K562 (cell line): ENCODE data around the gene ZNF598. TPM values are rescaled to one million over a fixed set of nuclear protein-coding genes. Genes with fewer than 3 reads are reported as not detected.

Experiments used
- BHLHE40 ChIP-seq: IDR thresholded peaks from 2 replicates; pipeline ENCODE4 v1.6.1; 2011; ENCODE audit warnings: low read length, improper control_type of control experiment
- CXXC5 ChIP-seq: fragments of 250-450 bp; sonication (Bioruptor Pico); IDR thresholded peaks from 2 replicates; pipeline ENCODE4 v1.8.0; 2022; ENCODE audit warnings: inconsistent platforms, mild to moderate bottlenecking, moderate library complexity
- DIDO1 ChIP-seq: fragments of 450-650 bp; IDR thresholded peaks from 2 replicates; pipeline ENCODE4 v1.6.1; 2016; ENCODE audit warnings: low read depth, missing biosample characterization, missing genetic modification characterization
- RUNX1 ChIP-seq: sonication (generic); IDR thresholded peaks from 2 replicates; pipeline ENCODE4 v1.6.1; 2016; ENCODE audit warnings: antibody characterized with exemption, low read depth
- SRF ChIP-seq, 2 experiments: fragments of 250-450, 450-650 bp in 1 of 2; sonication (Bioruptor Pico) in 1 of 2; sonication (generic) in 1 of 2; formaldehyde crosslinking; IDR thresholded peaks; 2 replicates each; pipeline versions ENCODE4 v1.5.0 to v1.5.1; 2020 to 2022; ENCODE audit warnings: mild to moderate bottlenecking in 1 of 2, missing genetic modification reagents in 1 of 2
- ZFX ChIP-seq: sonication (generic); formaldehyde crosslinking; IDR thresholded peaks from 2 replicates; pipeline ENCODE4 v1.8.0; 2022; ENCODE audit warnings: mild to moderate bottlenecking, missing genetic modification reagents, moderate library complexity
- ZNF507 ChIP-seq: conservative IDR thresholded peaks from 2 replicates; pipeline ENCODE4 v1.6.1; 2017; ENCODE audit warnings: missing genetic modification characterization, missing compliant biosample characterization
- polyA plus RNA-seq, 8 experiments: library from polyadenylated mRNA; depleted of rRNA in 4 of 8; stranded (reverse) in 5 of 8; unstranded in 3 of 8; fragments of >200 nt; fragmentation: Nextera tagmentation in 2 of 8; fragmentation: Illumina TruSeq in 1 of 8; extraction: Ambion mirVana in 2 of 8; extraction: Trizol in 1 of 8; gene quantifications; 2 replicates each; pipeline versions ENCODE4 v1.2.1 to v1.2.3, GENCODE V29; 2011 to 2014; ENCODE audit warnings: inconsistent platforms in 1 of 8, missing spikeins in 1 of 8
- total RNA-seq, 7 experiments: library from RNA; depleted of rRNA in 6 of 7; stranded (reverse); fragments of >200 nt in 6 of 7; fragmentation: Illumina TruSeq in 2 of 7; extraction: Trizol in 2 of 7; gene quantifications; 2 replicates each; pipeline versions ENCODE4 v1.2.1 to v1.2.3, GENCODE V29; 2011 to 2021; ENCODE audit warnings: low replicate concordance in 1 of 7
- TF ChIP-seq, protein P1 (sequence below): fragments of 450-650 bp; IDR thresholded peaks from 2 replicates; pipeline ENCODE4 v1.6.1; 2016
- TF ChIP-seq, protein P2 (sequence below): fragments of 450-650 bp; IDR thresholded peaks from 2 replicates; pipeline ENCODE4 v1.6.1; 2016; ENCODE audit warnings: low read depth
- TF ChIP-seq, protein P3 (sequence below): IDR thresholded peaks from 2 replicates; pipeline ENCODE4 v1.6.1; 2016; ENCODE audit warnings: missing genetic modification characterization, missing compliant biosample characterization
- TF ChIP-seq, protein P4 (sequence below): fragments of 450-650 bp; formaldehyde crosslinking; IDR thresholded peaks from 2 replicates; pipeline ENCODE4 v1.4.0; 2020; ENCODE audit warnings: mild to moderate bottlenecking, mixed read lengths
- TF ChIP-seq, protein P5 (sequence below), 2 experiments: fragments of 450-650 bp; conservative IDR thresholded peaks; 2 replicates each; pipeline ENCODE4 v1.6.1; 2017; ENCODE audit warnings: mild to moderate bottlenecking in 2 of 2, moderate library complexity in 2 of 2

ZNF598 gene
- total and polyA plus RNA-seq, 9 of the 15 experiments (the other 6 are each of a cell fraction or from before 2014, with no cell fraction given) = 0.11 to 115 (median 29.6) TPM

DNA sequence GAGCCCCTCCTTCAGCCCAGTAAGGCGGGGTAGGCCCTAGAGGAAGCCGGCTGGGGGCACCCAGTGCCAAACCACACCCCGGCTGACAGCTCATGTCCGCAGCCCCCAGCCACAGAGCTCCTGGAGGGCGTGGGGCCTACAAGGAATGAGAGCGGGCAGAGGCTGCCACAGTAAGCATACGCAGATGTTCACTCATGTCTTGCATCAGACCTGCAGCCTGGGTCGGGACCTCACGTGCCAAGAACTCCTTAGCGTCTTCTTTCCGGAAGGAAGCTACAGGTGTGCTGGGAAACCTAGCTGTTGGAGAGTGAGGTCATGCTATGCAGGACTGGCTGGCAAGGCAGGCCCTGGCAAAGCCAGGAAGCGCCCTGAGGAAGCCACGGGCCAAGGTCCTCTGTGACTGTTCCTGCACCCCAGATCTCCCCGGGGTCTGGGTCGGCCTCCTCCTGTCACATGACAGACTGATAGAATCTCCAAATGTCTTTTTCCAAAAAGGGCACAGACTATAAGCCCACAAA lies 1.6 kb downstream of the ZNF598 start (continued):
- TF ChIP-seq, protein P1, sequence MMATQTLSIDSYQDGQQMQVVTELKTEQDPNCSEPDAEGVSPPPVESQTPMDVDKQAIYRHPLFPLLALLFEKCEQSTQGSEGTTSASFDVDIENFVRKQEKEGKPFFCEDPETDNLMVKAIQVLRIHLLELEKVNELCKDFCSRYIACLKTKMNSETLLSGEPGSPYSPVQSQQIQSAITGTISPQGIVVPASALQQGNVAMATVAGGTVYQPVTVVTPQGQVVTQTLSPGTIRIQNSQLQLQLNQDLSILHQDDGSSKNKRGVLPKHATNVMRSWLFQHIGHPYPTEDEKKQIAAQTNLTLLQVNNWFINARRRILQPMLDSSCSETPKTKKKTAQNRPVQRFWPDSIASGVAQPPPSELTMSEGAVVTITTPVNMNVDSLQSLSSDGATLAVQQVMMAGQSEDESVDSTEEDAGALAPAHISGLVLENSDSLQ = 0 out of 2 replicates have a peak, but pooled peaks have one; percentile 15
- TF ChIP-seq, protein P2, sequence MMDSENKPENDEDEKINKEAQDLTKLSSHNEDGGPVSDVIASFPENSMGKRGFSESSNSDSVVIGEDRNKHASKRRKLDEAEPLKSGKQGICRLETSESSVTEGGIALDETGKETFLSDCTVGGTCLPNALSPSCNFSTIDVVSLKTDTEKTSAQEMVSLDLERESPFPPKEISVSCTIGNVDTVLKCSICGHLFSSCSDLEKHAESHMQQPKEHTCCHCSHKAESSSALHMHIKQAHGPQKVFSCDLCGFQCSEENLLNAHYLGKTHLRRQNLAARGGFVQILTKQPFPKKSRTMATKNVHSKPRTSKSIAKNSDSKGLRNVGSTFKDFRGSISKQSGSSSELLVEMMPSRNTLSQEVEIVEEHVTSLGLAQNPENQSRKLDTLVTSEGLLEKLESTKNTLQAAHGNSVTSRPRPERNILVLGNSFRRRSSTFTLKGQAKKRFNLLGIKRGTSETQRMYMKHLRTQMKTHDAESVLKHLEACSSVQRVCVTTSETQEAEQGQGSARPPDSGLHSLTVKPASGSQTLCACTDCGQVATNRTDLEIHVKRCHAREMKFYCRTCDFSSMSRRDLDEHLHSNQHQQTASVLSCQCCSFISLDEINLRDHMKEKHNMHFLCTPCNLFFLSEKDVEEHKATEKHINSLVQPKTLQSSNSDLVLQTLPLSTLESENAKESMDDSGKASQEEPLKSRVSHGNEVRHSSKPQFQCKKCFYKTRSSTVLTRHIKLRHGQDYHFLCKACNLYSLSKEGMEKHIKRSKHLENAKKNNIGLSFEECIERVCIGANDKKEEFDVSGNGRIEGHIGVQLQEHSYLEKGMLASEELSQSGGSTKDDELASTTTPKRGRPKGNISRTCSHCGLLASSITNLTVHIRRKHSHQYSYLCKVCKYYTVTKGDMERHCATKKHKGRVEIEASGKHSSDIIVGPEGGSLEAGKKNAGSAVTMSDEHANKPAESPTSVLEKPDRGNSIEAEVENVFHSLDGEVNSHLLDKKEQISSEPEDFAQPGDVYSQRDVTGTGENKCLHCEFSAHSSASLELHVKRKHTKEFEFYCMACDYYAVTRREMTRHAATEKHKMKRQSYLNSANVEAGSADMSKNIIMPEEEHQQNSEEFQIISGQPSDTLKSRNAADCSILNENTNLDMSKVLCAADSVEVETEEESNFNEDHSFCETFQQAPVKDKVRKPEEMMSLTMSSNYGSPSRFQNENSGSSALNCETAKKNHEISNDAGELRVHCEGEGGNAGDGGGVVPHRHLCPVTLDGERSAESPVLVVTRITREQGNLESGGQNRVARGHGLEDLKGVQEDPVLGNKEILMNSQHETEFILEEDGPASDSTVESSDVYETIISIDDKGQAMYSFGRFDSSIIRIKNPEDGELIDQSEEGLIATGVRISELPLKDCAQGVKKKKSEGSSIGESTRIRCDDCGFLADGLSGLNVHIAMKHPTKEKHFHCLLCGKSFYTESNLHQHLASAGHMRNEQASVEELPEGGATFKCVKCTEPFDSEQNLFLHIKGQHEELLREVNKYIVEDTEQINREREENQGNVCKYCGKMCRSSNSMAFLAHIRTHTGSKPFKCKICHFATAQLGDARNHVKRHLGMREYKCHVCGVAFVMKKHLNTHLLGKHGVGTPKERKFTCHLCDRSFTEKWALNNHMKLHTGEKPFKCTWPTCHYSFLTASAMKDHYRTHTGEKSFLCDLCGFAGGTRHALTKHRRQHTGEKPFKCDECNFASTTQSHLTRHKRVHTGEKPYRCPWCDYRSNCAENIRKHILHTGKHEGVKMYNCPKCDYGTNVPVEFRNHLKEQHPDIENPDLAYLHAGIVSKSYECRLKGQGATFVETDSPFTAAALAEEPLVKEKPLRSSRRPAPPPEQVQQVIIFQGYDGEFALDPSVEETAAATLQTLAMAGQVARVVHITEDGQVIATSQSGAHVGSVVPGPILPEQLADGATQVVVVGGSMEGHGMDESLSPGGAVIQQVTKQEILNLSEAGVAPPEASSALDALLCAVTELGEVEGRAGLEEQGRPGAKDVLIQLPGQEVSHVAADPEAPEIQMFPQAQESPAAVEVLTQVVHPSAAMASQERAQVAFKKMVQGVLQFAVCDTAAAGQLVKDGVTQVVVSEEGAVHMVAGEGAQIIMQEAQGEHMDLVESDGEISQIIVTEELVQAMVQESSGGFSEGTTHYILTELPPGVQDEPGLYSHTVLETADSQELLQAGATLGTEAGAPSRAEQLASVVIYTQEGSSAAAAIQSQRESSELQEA = no peak
- TF ChIP-seq ZFX (CRISPR knock-in tag) (0 out of 2 replicates have a peak, but pooled peaks have one; percentile 3), ZNF507 (tag) (no peak), RUNX1 (no peak), CXXC5 (CRISPR knock-in tag) (peak; percentile 53), BHLHE40 (peak; percentile 96), DIDO1 (tag) (no peak), SRF (CRISPR knock-in tag; IDR thresholded peaks at IDR 0.05) (no peak)
- TF ChIP-seq, protein P3, sequence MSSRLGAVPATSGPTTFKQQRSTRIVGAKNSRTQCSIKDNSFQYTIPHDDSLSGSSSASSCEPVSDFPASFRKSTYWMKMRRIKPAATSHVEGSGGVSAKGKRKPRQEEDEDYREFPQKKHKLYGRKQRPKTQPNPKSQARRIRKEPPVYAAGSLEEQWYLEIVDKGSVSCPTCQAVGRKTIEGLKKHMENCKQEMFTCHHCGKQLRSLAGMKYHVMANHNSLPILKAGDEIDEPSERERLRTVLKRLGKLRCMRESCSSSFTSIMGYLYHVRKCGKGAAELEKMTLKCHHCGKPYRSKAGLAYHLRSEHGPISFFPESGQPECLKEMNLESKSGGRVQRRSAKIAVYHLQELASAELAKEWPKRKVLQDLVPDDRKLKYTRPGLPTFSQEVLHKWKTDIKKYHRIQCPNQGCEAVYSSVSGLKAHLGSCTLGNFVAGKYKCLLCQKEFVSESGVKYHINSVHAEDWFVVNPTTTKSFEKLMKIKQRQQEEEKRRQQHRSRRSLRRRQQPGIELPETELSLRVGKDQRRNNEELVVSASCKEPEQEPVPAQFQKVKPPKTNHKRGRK (tag) = no peak
- TF ChIP-seq, protein P4, sequence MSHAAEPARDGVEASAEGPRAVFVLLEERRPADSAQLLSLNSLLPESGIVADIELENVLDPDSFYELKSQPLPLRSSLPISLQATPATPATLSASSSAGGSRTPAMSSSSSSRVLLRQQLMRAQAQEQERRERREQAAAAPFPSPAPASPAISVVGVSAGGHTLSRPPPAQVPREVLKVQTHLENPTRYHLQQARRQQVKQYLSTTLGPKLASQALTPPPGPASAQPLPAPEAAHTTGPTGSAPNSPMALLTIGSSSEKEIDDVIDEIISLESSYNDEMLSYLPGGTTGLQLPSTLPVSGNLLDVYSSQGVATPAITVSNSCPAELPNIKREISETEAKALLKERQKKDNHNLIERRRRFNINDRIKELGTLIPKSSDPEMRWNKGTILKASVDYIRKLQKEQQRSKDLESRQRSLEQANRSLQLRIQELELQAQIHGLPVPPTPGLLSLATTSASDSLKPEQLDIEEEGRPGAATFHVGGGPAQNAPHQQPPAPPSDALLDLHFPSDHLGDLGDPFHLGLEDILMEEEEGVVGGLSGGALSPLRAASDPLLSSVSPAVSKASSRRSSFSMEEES (CRISPR knock-in tag) = peak; percentile 72
- TF ChIP-seq, protein P5, sequence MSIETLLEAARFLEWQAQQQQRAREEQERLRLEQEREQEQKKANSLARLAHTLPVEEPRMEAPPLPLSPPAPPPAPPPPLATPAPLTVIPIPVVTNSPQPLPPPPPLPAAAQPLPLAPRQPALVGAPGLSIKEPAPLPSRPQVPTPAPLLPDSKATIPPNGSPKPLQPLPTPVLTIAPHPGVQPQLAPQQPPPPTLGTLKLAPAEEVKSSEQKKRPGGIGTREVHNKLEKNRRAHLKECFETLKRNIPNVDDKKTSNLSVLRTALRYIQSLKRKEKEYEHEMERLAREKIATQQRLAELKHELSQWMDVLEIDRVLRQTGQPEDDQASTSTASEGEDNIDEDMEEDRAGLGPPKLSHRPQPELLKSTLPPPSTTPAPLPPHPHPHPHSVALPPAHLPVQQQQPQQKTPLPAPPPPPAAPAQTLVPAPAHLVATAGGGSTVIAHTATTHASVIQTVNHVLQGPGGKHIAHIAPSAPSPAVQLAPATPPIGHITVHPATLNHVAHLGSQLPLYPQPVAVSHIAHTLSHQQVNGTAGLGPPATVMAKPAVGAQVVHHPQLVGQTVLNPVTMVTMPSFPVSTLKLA (conservative IDR thresholded peaks at IDR 0.05) = peak; percentile 21 to 34; a peak in 1 of 4 replicates
